ENCODE data around the gene DPH2. TPM values are rescaled to one million over a fixed set of nuclear protein-coding genes. Genes with fewer than 3 reads are reported as not detected.

The DPH2 gene
- total and polyA plus RNA-seq, 10 of the 15 experiments (the other 5 are each of a cell fraction or from before 2014, with no cell fraction given) = 13.1 to 82.9 (median 52.0) TPM

- no peaks in the 10 kb centered on the region for H3K9me3 ChIP-seq (replicated peaks; ENCODE audit: control insufficient read depth, insufficient read depth, low read length)
- in situ Hi-C loops (cut with MboI) (no loop called here), intact Hi-C loops (cut with micrococcal nuclease; ENCODE audit: unreplicated experiment) (no loop called here)
- DNase-seq (ENCODE audit: low read depth, low spot score) (no peak), FAIRE-seq (no peak), ATAC-seq (no peak)
- H2AFZ ChIP-seq (ENCODE audit: control insufficient read depth, low read depth, low read length) = no peak overlapping the region
- no peaks in the 10 kb centered on the region for H4K20me1 ChIP-seq (ENCODE audit: control insufficient read depth, insufficient read depth)
- H3K27ac ChIP-seq (ENCODE audit: control insufficient read depth, insufficient read depth) = no peak overlapping the region
- H3K4me2 ChIP-seq (ENCODE audit: control insufficient read depth, insufficient read depth) = no peak overlapping the region
- no TSS peak for BruUV-seq (replicated peaks)
- no peaks in the 10 kb centered on the region for H3K4me1 ChIP-seq (ENCODE audit: control insufficient read depth, insufficient read depth, low read length)
- H3K27me3 ChIP-seq (replicated peaks in 1 of 2; ENCODE audit: control insufficient read depth in 2 of 2, insufficient read depth in 2 of 2, low read length in 1 of 2) = no peaks in the 10 kb centered on the region; a peak in 1 of 4 replicates
- no peaks in the 10 kb centered on the region for H3K36me3 ChIP-seq (ENCODE audit: control insufficient read depth in 2 of 2, insufficient read depth in 2 of 2, low read length in 1 of 2)
- SMC1A ChIA-PET (ENCODE audit: uncharacterized antibody, unreplicated experiment) = interaction anchor here (1.0 to 1.7 kb wide), 2 partner anchors 10 to 66 kb away, joined by 3 to 5 read pairs; no protein-coding TSS in a partner anchor
- H3K79me2 ChIP-seq (ENCODE audit: control insufficient read depth, insufficient read depth, low read length) = no peaks in the 10 kb centered on the region
- H3K9ac ChIP-seq (ENCODE audit: control insufficient read depth, insufficient read depth, low read length) = no peak overlapping the region
- no peak overlapping the region for H3K4me3 ChIP-seq
- CTCF ChIA-PET = interaction anchor here (0.8 to 2.3 kb wide), 4 partner anchors 10 to 33 kb away, joined by 3 to 15 read pairs (median 4); no protein-coding TSS in a partner anchor
- 41% methylated on average over 3 of the region's 3 CpGs for WGBS (ENCODE audit: insufficient coverage, insufficient replicate concordance, low lambda C conversion rate, missing lambda C conversion rate)
- POLR2A ChIA-PET = no interaction called here
- RAD21 ChIA-PET (ENCODE audit: unreplicated experiment) = interaction anchor here (0.5 to 1.5 kb wide), 2 partner anchors 16 to 19 kb away, joined by 3 read pairs; partner anchors contain the start of gene SLC6A9
- TF ChIP-seq HDAC6 (IDR thresholded peaks at IDR 0.05; ENCODE audit: unreplicated experiment) (no peak), PAX5 (IDR thresholded peaks at IDR 0.05; ENCODE audit: borderline replicate concordance, low read depth, low read length) (no peak), E2F8 (IDR thresholded peaks at IDR 0.05; ENCODE audit: low read depth, partially characterized antibody) (no peak), HCFC1 (IDR thresholded peaks at IDR 0.05; ENCODE audit: low read length) (no peak), POLR2AphosphoS5 (IDR thresholded peaks at IDR 0.05; ENCODE audit: low read length) (no peak), ETV6 (conservative IDR thresholded peaks at IDR 0.05 in 1 of 2, IDR thresholded peaks at IDR 0.05 in 1 of 2; ENCODE audit: borderline replicate concordance in 1 of 2, low read depth in 1 of 2) (no peak), KLF5 (IDR thresholded peaks at IDR 0.05; ENCODE audit: partially characterized antibody) (no peak), BCL3 (IDR thresholded peaks at IDR 0.05; ENCODE audit: borderline replicate concordance, insufficient read depth, low read depth, low read length, poor library complexity, severe bottlenecking) (no peak), ZBTB4 (CRISPR knock-in tag; IDR thresholded peaks at IDR 0.05) (no peak), MXI1 (IDR thresholded peaks at IDR 0.05; ENCODE audit: low read depth, low read length) (no peak), TCF12 (IDR thresholded peaks at IDR 0.05; ENCODE audit: low read depth, low read length) (no peak), EZH2 (IDR thresholded peaks at IDR 0.05; ENCODE audit: borderline replicate concordance, control insufficient read depth, low read depth, low read length) (no peak), ASH2L (IDR thresholded peaks at IDR 0.05; ENCODE audit: borderline replicate concordance, low read depth) (no peak)
Measured at GRCh38 chr1:44015206-44015605, 45.4 kb downstream of the DPH2 start.

Data from GM12878 (cell line).